GM12892 (cell line): ENCODE results near the gene LRP1-AS.

ENCODE experiments used
- DNase-seq: peaks from one replicate; pipeline ENCODE4 v3.0.0; 2011; ENCODE audit not compliant: insufficient read length
- FAIRE-seq: peaks from 2 replicates; lab custom pipeline; 2011; peaks lifted over from hg19 to GRCh38; lab: Jason Lieb, UNC
- POLR2A ChIP-seq: IDR thresholded peaks from 2 replicates; pipeline ENCODE4 v1.6.1; 2011; ENCODE audit warnings: low read depth, low read length, control low read depth
- POLR2AphosphoS5 ChIP-seq: IDR thresholded peaks from 2 replicates; pipeline ENCODE4 v1.6.1; 2011; ENCODE audit warnings: low read depth, low read length, control low read depth
- TAF1 ChIP-seq: IDR thresholded peaks from 2 replicates; pipeline ENCODE4 v1.6.1; 2011; ENCODE audit warnings: low read depth, mild to moderate bottlenecking, control low read depth, low read length, borderline replicate concordance

Gene LRP1-AS

GRCh38 chr12:57188090-57188425 lies 40.6 kb upstream of the LRP1-AS start:
- DNase-seq (no peak), FAIRE-seq (no peak)
- no peak for TF ChIP-seq TAF1
- no peak for TF ChIP-seq POLR2AphosphoS5
- TF ChIP-seq POLR2A: no peak

- FAIRE-seq (no peak), DNase-seq (no peak)
- no peak for TF ChIP-seq TAF1
- no peak for TF ChIP-seq POLR2A
- no peak for TF ChIP-seq POLR2AphosphoS5
These were observed 40.0 kb upstream of the LRP1-AS start for GRCh38 chr12:57187222-57188089.

GRCh38 chr12:57185906-57186508 lies 38.6 kb upstream of the LRP1-AS start:
- no peak for TF ChIP-seq POLR2A
- FAIRE-seq (no peak), DNase-seq (no peak)

GRCh38 chr12:57185403-57185802 lies 38.0 kb upstream of the LRP1-AS start:
- TF ChIP-seq TAF1 (no peak), POLR2A (no peak), POLR2AphosphoS5 (no peak)
- DNase-seq: no peak
- FAIRE-seq: no peak

- no peak for FAIRE-seq
- no peak for TF ChIP-seq POLR2AphosphoS5
- no peak for TF ChIP-seq POLR2A
- no peak for TF ChIP-seq TAF1
- DNase-seq: no peak
These were observed 36.7 kb upstream of the LRP1-AS start for GRCh38 chr12:57183939-57184725.

GRCh38 chr12:57182918-57183575 lies 35.6 kb upstream of the LRP1-AS start:
- no peak for TF ChIP-seq POLR2AphosphoS5
- no peak for TF ChIP-seq POLR2A
- TF ChIP-seq TAF1: no peak
- peak; percentile 99 for FAIRE-seq
- DNase-seq: peak; percentile 97

- FAIRE-seq: no peak
- no peak for TF ChIP-seq POLR2AphosphoS5
- TF ChIP-seq TAF1: no peak
- no peak for TF ChIP-seq POLR2A
- no peak for DNase-seq
These were observed 34.2 kb upstream of the LRP1-AS start for GRCh38 chr12:57181561-57182155.

GRCh38 chr12:57181072-57181471 lies 33.7 kb upstream of the LRP1-AS start:
- FAIRE-seq (no peak), DNase-seq (no peak)
- TF ChIP-seq TAF1 (no peak), POLR2AphosphoS5 (no peak)

GRCh38 chr12:57180321-57180989 lies 33.0 kb upstream of the LRP1-AS start:
- DNase-seq (no peak), FAIRE-seq (no peak)
- TF ChIP-seq POLR2AphosphoS5 (no peak), TAF1 (no peak), POLR2A (no peak)

GRCh38 chr12:57179331-57180086 lies 32.1 kb upstream of the LRP1-AS start:
- no peak for DNase-seq
- TF ChIP-seq TAF1: no peak
- TF ChIP-seq POLR2AphosphoS5: no peak
- no peak for TF ChIP-seq POLR2A
- FAIRE-seq: no peak
